MM.1S (cell line): ENCODE results near the gene UNC119.
A peak's percentile ranks its signal among the peaks of the same experiment; 100 is the strongest.

Source experiments
- DNase-seq: peaks from one replicate; pipeline ENCODE4 v3.0.0-alpha.2; 2015
- H2AFZ ChIP-seq: fragments of 300-600 bp; sonication (generic); 2 replicates; pipeline ENCODE4 v1.6.0; 2016; ENCODE audit warnings: antibody characterized with exemption, low read length
- H3F3A ChIP-seq: fragments of 300-600 bp; sonication (generic); 2 replicates; pipeline ENCODE4 v1.6.1; 2016; ENCODE audit warnings: mild to moderate bottlenecking, antibody characterized with exemption, low read length, moderate library complexity, mixed read lengths; ENCODE audit not compliant: insufficient read depth
- H3K27ac ChIP-seq: fragments of 300-600 bp; sonication (generic); 2 replicates; pipeline ENCODE4 v1.5.1; 2016; ENCODE audit warnings: mild to moderate bottlenecking, low read length
- H3K27me3 ChIP-seq: fragments of 300-600 bp; sonication (generic); replicated peaks from 2 replicates; pipeline ENCODE4 v1.6.0; 2016; ENCODE audit warnings: low read length; ENCODE audit not compliant: insufficient read depth
- H3K36me3 ChIP-seq: fragments of 300-600 bp; sonication (generic); replicated peaks from 2 replicates; pipeline ENCODE4 v1.6.1; 2016; ENCODE audit warnings: mild to moderate bottlenecking, low read length, mixed read lengths; ENCODE audit not compliant: insufficient read depth
- H3K4me1 ChIP-seq: fragments of 300-600 bp; sonication (generic); 2 replicates; pipeline ENCODE4 v1.6.1; 2016; ENCODE audit warnings: low read length, mixed read lengths
- H3K4me2 ChIP-seq: fragments of 300-600 bp; sonication (generic); 2 replicates; pipeline ENCODE4 v1.6.0; 2016; ENCODE audit warnings: low read depth, low read length
- H3K4me3 ChIP-seq: fragments of 300-600 bp; sonication (generic); 2 replicates; pipeline ENCODE4 v1.5.1; 2016; ENCODE audit warnings: low read length, mixed read lengths
- H3K79me2 ChIP-seq: fragments of 300-600 bp; sonication (generic); 2 replicates; pipeline ENCODE4 v1.6.1; 2016; ENCODE audit warnings: mixed run types, low read length, mixed read lengths
- H3K9ac ChIP-seq: fragments of 300-600 bp; sonication (generic); 2 replicates; pipeline ENCODE4 v1.6.1; 2016; ENCODE audit warnings: low read length, mixed read lengths
- H3K9me2 ChIP-seq: fragments of 300-600 bp; sonication (generic); replicated peaks from 2 replicates; pipeline ENCODE4 v1.6.1; 2016; ENCODE audit warnings: mild to moderate bottlenecking, low read length, mixed read lengths; ENCODE audit not compliant: insufficient read depth
- H3K9me3 ChIP-seq: fragments of 300-600 bp; sonication (generic); replicated peaks from 2 replicates; pipeline ENCODE4 v1.6.1; 2016; ENCODE audit warnings: mild to moderate bottlenecking, low read length, mixed read lengths; ENCODE audit not compliant: insufficient read depth
- H4K20me1 ChIP-seq: fragments of 300-600 bp; sonication (generic); 2 replicates; pipeline ENCODE4 v1.6.1; 2016; ENCODE audit warnings: mild to moderate bottlenecking, low read length, moderate library complexity, mixed read lengths; ENCODE audit not compliant: insufficient read depth
- CTCF ChIP-seq: fragments of 300-600 bp; sonication (generic); IDR thresholded peaks from 2 replicates; pipeline ENCODE4 v1.5.1; 2016; ENCODE audit warnings: antibody characterized with exemption, low read length, mixed read lengths
- EZH2 ChIP-seq: fragments of 300-600 bp; sonication (generic); optimal IDR thresholded peaks from 2 replicates; pipeline ENCODE3; 2017; ENCODE audit warnings: low read depth, mild to moderate bottlenecking, antibody characterized with exemption, low read length, mixed read lengths
- EZH2phosphoT487 ChIP-seq: fragments of 300-600 bp; sonication (generic); IDR thresholded peaks from 2 replicates; pipeline ENCODE4 v1.6.1; 2018; ENCODE audit warnings: antibody characterized with exemption, low read length

Gene UNC119

GRCh38 chr17:28598389-28598788 lies 46.0 kb upstream of the UNC119 start:
- Histone ChIP-seq H4K20me1 (no peaks in the 10 kb centered on the region), H3F3A (peaks cover 16% of the 10 kb centered on the region), H3K4me3 (peak overlapping the region; percentile 77), H3K9me3 (no peaks in the 10 kb centered on the region), H3K4me2 (peak overlapping the region; percentile 77), H3K9me2 (no peaks in the 10 kb centered on the region), H2AFZ (peak overlapping the region; percentile 69), H3K36me3 (no peaks in the 10 kb centered on the region; the same call in 1 of the 2 replicates), H3K79me2 (peaks cover 44% of the 10 kb centered on the region), H3K4me1 (peaks cover 9% of the 10 kb centered on the region; the same call in 1 of the 2 replicates), H3K27ac (peak overlapping the region; percentile 91; the same call in 1 of the 2 replicates), H3K9ac (peak overlapping the region; percentile 82), H3K27me3 (no peaks in the 10 kb centered on the region)
- TF ChIP-seq EZH2 (no peak), CTCF (no peak), EZH2phosphoT487 (no peak)
- DNase-seq, result no peak

- no peaks in the 10 kb centered on the region for H4K20me1 ChIP-seq
- no peak for TF ChIP-seq CTCF
- no peak for TF ChIP-seq EZH2
- no peak for TF ChIP-seq EZH2phosphoT487
- H3K27me3 ChIP-seq, result no peaks in the 10 kb centered on the region
- peak overlapping the region; percentile 91; the same call in 1 of the 2 replicates for H3K27ac ChIP-seq
- H3K9me2 ChIP-seq, result no peaks in the 10 kb centered on the region
- H3K9ac ChIP-seq, result peak overlapping the region; percentile 82
- H3K36me3 ChIP-seq, result no peaks in the 10 kb centered on the region; the same call in 1 of the 2 replicates
- peak overlapping the region; percentile 77 for H3K4me2 ChIP-seq
- H3K4me3 ChIP-seq, result peak overlapping the region; percentile 77
- H3K4me1 ChIP-seq, result peaks cover 9% of the 10 kb centered on the region; the same call in 1 of the 2 replicates
- peaks cover 50% of the 10 kb centered on the region for H3K79me2 ChIP-seq
- H3K9me3 ChIP-seq, result no peaks in the 10 kb centered on the region
- peak overlapping the region; percentile 69 for H2AFZ ChIP-seq
- peaks cover 16% of the 10 kb centered on the region for H3F3A ChIP-seq
- no peak for DNase-seq
Measured at GRCh38 chr17:28597606-28598383, 45.4 kb upstream of the UNC119 start.

DNA sequence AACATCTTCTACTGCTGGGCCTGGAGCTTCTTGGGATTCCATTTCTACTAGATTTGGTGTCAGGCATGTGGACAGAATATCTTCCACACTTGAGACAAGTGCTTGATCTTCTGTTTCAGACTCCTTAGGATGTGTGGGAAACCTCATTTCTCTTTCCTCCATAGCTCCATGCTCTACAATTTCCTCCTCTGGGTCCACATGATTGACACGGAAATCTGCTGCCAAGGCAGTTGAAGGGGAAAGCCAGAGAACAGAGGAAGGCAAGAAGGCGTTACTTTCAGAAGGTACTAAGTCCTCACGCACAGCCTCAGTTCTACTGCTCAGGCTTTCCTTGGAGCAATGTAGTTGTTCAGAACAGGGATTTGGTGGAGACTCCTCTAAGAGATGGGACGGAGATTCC lies 39.8 kb upstream of the UNC119 start:
- H4K20me1 ChIP-seq, result no peaks in the 10 kb centered on the region
- no peak overlapping the region for H2AFZ ChIP-seq
- H3K27ac ChIP-seq, result no peak overlapping the region
- TF ChIP-seq EZH2 (no peak), EZH2phosphoT487 (no peak), CTCF (no peak)
- DNase-seq, result no peak
- peaks cover 72% of the 10 kb centered on the region for H3K79me2 ChIP-seq
- H3K4me2 ChIP-seq, result no peak overlapping the region
- H3K9ac ChIP-seq, result no peak overlapping the region
- peaks cover under 1% of the 10 kb centered on the region; the same call in 1 of the 2 replicates for H3K4me1 ChIP-seq
- no peaks in the 10 kb centered on the region for H3K9me2 ChIP-seq
- H3K36me3 ChIP-seq, result peaks cover 19% of the 10 kb centered on the region
- peaks cover 4% of the 10 kb centered on the region; the same call in 1 of the 2 replicates for H3F3A ChIP-seq
- H3K27me3 ChIP-seq, result no peaks in the 10 kb centered on the region
- no peaks in the 10 kb centered on the region for H3K9me3 ChIP-seq
- no peak overlapping the region for H3K4me3 ChIP-seq
